Fibroblast of pulmonary artery (primary cell): ENCODE measurements around the gene RECQL5.
"Not testable (repeated sequence)": the region's sequence is repeated elsewhere in the genome, so short reads cannot be mapped to it uniquely, and the experiment has no call there.

Source experiments
- DNase-seq: peaks from one replicate; pipeline ENCODE4 v3.0.0-alpha.2; 2010; ENCODE audit warnings: low read depth
- H3K4me3 ChIP-seq: replicated peaks from 2 replicates; pipeline ENCODE4 v1.5.1; 2011; ENCODE audit warnings: low read depth, mild to moderate bottlenecking, control low read depth, low read length, moderate library complexity
- CTCF ChIP-seq: IDR thresholded peaks from 2 replicates; pipeline ENCODE4 v1.5.1; 2011; ENCODE audit warnings: mild to moderate bottlenecking, control low read depth, low read length, inconsistent platforms; ENCODE audit errors: missing control alignments

The RECQL5 gene

GRCh38 chr17:75590314-75590761 lies 76.6 kb downstream of the RECQL5 start:
- no peak overlapping the region for H3K4me3 ChIP-seq
- TF ChIP-seq CTCF, result no peak
- DNase-seq, result no peak

- TF ChIP-seq CTCF, result no peak
- H3K4me3 ChIP-seq, result no peak overlapping the region
- DNase-seq, result no peak
Measured at GRCh38 chr17:75589919-75590303, 77.0 kb downstream of the RECQL5 start.

GRCh38 chr17:75589012-75589918 lies 77.7 kb downstream of the RECQL5 start:
- DNase-seq, result peak; percentile 81
- TF ChIP-seq CTCF, result peak; percentile 6
- H3K4me3 ChIP-seq, result peak overlapping the region; percentile 50

- DNase-seq, result no peak
- peak overlapping the region; percentile 21 for H3K4me3 ChIP-seq
- no peak for TF ChIP-seq CTCF
Measured at GRCh38 chr17:75588596-75589011, 78.3 kb downstream of the RECQL5 start.

- no peak for DNase-seq
- TF ChIP-seq CTCF, result no peak
- H3K4me3 ChIP-seq, result peak within 1 kb of the TSS; percentile 21
Measured at GRCh38 chr17:75587675-75588595, 79.0 kb downstream of the RECQL5 start, which contains the start of gene MYO15B. TSS of gene MYO15B (plus strand) at chr17:75587800. CDS start at chr17:75588058, 258 bp downstream.

- no peak for TF ChIP-seq CTCF
- DNase-seq, result no peak
- no peak overlapping the region for H3K4me3 ChIP-seq
Measured at GRCh38 chr17:75584849-75585175, 82.1 kb downstream of the RECQL5 start.

- not testable (repeated sequence) for DNase-seq, H3K4me3 ChIP-seq
Measured at GRCh38 chr17:75583197-75583596, 83.8 kb downstream of the RECQL5 start.

GRCh38 chr17:75581121-75581725 lies 85.7 kb downstream of the RECQL5 start:
- DNase-seq, H3K4me3 ChIP-seq: not testable (repeated sequence)
